ENCODE results near the gene RNF126. TPM values are rescaled to one million over a fixed set of nuclear protein-coding genes. Genes with fewer than 3 reads are reported as not detected.
"Not testable (repeated sequence)": the region's sequence is repeated elsewhere in the genome, so short reads cannot be mapped to it uniquely, and the experiment has no call there.

The RNF126 gene
- polyA plus RNA-seq, 1 donor from 2014 or later, result 33.7 TPM

GRCh38 chr19:605061-605971 lies 57.7 kb downstream of the RNF126 start:
- H3K27me3 ChIP-seq (ENCODE audit: insufficient read depth, low read depth, low read length); H3K9me3 ChIP-seq (ENCODE audit: low read length); H3K9me2 ChIP-seq (ENCODE audit: insufficient read depth, low read length); H3K27ac ChIP-seq (ENCODE audit: low read length); H4K20me1 ChIP-seq (ENCODE audit: insufficient read depth); H3K4me3 ChIP-seq (ENCODE audit: low read length); H3K36me3 ChIP-seq (ENCODE audit: insufficient read depth, low read length); H2AFZ ChIP-seq (ENCODE audit: low read depth, low read length); H3K9ac ChIP-seq (ENCODE audit: low read length); H3F3A ChIP-seq (ENCODE audit: insufficient read depth, low read length, poor library complexity, severe bottlenecking); H3K4me2 ChIP-seq (ENCODE audit: low read length); H3K79me2 ChIP-seq (replicated peaks; ENCODE audit: insufficient read depth, low read length): not testable (repeated sequence)

- H3K9me3 ChIP-seq (ENCODE audit: low read length), result no peaks in the 10 kb centered on the region
- H2AFZ ChIP-seq (ENCODE audit: low read depth, low read length), result no peak overlapping the region
- H3K79me2 ChIP-seq (replicated peaks; ENCODE audit: insufficient read depth, low read length), result no peaks in the 10 kb centered on the region
- no peaks in the 10 kb centered on the region for H3F3A ChIP-seq (ENCODE audit: insufficient read depth, low read length, poor library complexity, severe bottlenecking)
- H3K36me3 ChIP-seq (ENCODE audit: insufficient read depth, low read length), result no peaks in the 10 kb centered on the region
- TF ChIP-seq POLR2AphosphoS5 (IDR thresholded peaks at IDR 0.05) (no peak), SMC3 (conservative IDR thresholded peaks at IDR 0.05; ENCODE audit: poor library complexity) (no peak), MXI1 (conservative IDR thresholded peaks at IDR 0.05; ENCODE audit: poor library complexity, severe bottlenecking) (no peak), RAD21 (conservative IDR thresholded peaks at IDR 0.05) (no peak), EP300 (conservative IDR thresholded peaks at IDR 0.05; ENCODE audit: poor library complexity, severe bottlenecking) (no peak), CTCF (IDR thresholded peaks at IDR 0.05; ENCODE audit: poor library complexity, severe bottlenecking) (no peak), TAF1 (IDR thresholded peaks at IDR 0.05; ENCODE audit: low read depth) (no peak), REST (IDR thresholded peaks at IDR 0.05; ENCODE audit: borderline replicate concordance) (no peak)
- no peaks in the 10 kb centered on the region for H4K20me1 ChIP-seq (ENCODE audit: insufficient read depth)
- H3K9me2 ChIP-seq (ENCODE audit: insufficient read depth, low read length), result no peaks in the 10 kb centered on the region
- no peak overlapping the region for H3K4me3 ChIP-seq (ENCODE audit: low read length)
- no peak overlapping the region for H3K4me2 ChIP-seq (ENCODE audit: low read length)
- H3K27me3 ChIP-seq (ENCODE audit: insufficient read depth, low read depth, low read length), result no peaks in the 10 kb centered on the region
- no peak overlapping the region for H3K9ac ChIP-seq (ENCODE audit: low read length)
- no peak overlapping the region for H3K27ac ChIP-seq (ENCODE audit: low read length)
Measured at GRCh38 chr19:604355-604754, 58.7 kb downstream of the RNF126 start.

GRCh38 chr19:603779-604178 lies 59.2 kb downstream of the RNF126 start:
- not testable (repeated sequence) for H3K27ac ChIP-seq (ENCODE audit: low read length); H3K79me2 ChIP-seq (replicated peaks; ENCODE audit: insufficient read depth, low read length); H3F3A ChIP-seq (ENCODE audit: insufficient read depth, low read length, poor library complexity, severe bottlenecking); H3K36me3 ChIP-seq (ENCODE audit: insufficient read depth, low read length); H3K9me2 ChIP-seq (ENCODE audit: insufficient read depth, low read length); H3K27me3 ChIP-seq (ENCODE audit: insufficient read depth, low read depth, low read length); H4K20me1 ChIP-seq (ENCODE audit: insufficient read depth); H3K4me3 ChIP-seq (ENCODE audit: low read length); H3K9ac ChIP-seq (ENCODE audit: low read length); H3K4me2 ChIP-seq (ENCODE audit: low read length); H2AFZ ChIP-seq (ENCODE audit: low read depth, low read length); H3K9me3 ChIP-seq (ENCODE audit: low read length)

- not testable (repeated sequence) for H3K4me2 ChIP-seq (ENCODE audit: low read length); H3K9ac ChIP-seq (ENCODE audit: low read length); H3K9me2 ChIP-seq (ENCODE audit: insufficient read depth, low read length); H3K4me3 ChIP-seq (ENCODE audit: low read length); H3K27me3 ChIP-seq (ENCODE audit: insufficient read depth, low read depth, low read length); H4K20me1 ChIP-seq (ENCODE audit: insufficient read depth); H3K9me3 ChIP-seq (ENCODE audit: low read length); H3K27ac ChIP-seq (ENCODE audit: low read length); H2AFZ ChIP-seq (ENCODE audit: low read depth, low read length); H3K79me2 ChIP-seq (replicated peaks; ENCODE audit: insufficient read depth, low read length); H3F3A ChIP-seq (ENCODE audit: insufficient read depth, low read length, poor library complexity, severe bottlenecking); H3K36me3 ChIP-seq (ENCODE audit: insufficient read depth, low read length)
Measured at GRCh38 chr19:603302-603639, 59.7 kb downstream of the RNF126 start.

All from neural cell (in vitro differentiated cells).